NOMO-1 (cell line): ENCODE data around the gene PRLHR.

ENCODE experiments used
- DNase-seq, 2 experiments: peaks; one replicate each; lab custom pipeline; 2025; ENCODE audit not compliant: unreplicated experiment in 2 of 2; lab: John Stamatoyannopoulos, UW

PRLHR gene

GRCh38 chr10:118564114-118564513 lies 31.3 kb downstream of the PRLHR start:
- no peak for DNase-seq

- DNase-seq, result no peak
Measured at GRCh38 chr10:118563373-118563890, 32.0 kb downstream of the PRLHR start.

- peak in 1 of 2 experiments; percentile 79 for DNase-seq
Measured at GRCh38 chr10:118562851-118563250, 32.6 kb downstream of the PRLHR start.

GRCh38 chr10:118557946-118558345 lies 37.5 kb downstream of the PRLHR start:
- no peak for DNase-seq

GRCh38 chr10:118551535-118552100 lies 43.8 kb downstream of the PRLHR start:
- DNase-seq, result peak; percentile 24 to 55

- DNase-seq, result peak; percentile 27 to 46
Measured at GRCh38 chr10:118547282-118547681, 48.2 kb downstream of the PRLHR start.

GRCh38 chr10:118546479-118546878 lies 49.0 kb downstream of the PRLHR start:
- no peak for DNase-seq

- no peak for DNase-seq
Measured at GRCh38 chr10:118545381-118545780, 50.1 kb downstream of the PRLHR start.

- no peak for DNase-seq
Measured at GRCh38 chr10:118544401-118544948, 51.0 kb downstream of the PRLHR start.

GRCh38 chr10:118543714-118544400 lies 51.6 kb downstream of the PRLHR start:
- peak; percentile 50 to 58 for DNase-seq

- DNase-seq, result peak in 1 of 2 experiments; percentile 14
Measured at GRCh38 chr10:118542745-118543144, 52.7 kb downstream of the PRLHR start.

GRCh38 chr10:118542205-118542604 lies 53.2 kb downstream of the PRLHR start:
- DNase-seq, result no peak

- no peak for DNase-seq
Measured at GRCh38 chr10:118541718-118542117, 53.7 kb downstream of the PRLHR start.
